ENCODE results near the gene LMX1A.

Gene LMX1A

GRCh38 chr1:165303386-165303785 is 53.1 kb downstream of the LMX1A start:
- no peaks in the 10 kb centered on the region for H3K9me3 ChIP-seq (replicated peaks; ENCODE audit: insufficient read depth, low read length)
- H3K27me3 ChIP-seq (replicated peaks; ENCODE audit: insufficient read depth, low read length): no peaks in the 10 kb centered on the region
- H3F3A ChIP-seq (ENCODE audit: insufficient read depth, low read length): no peaks in the 10 kb centered on the region
- no peak overlapping the region for H3K9ac ChIP-seq (ENCODE audit: low read length)
- no peak overlapping the region for H3K4me2 ChIP-seq (ENCODE audit: low read depth, low read length)
- H3K4me3 ChIP-seq (ENCODE audit: low read length): no peak overlapping the region
- DNase-seq: no peak
- no peaks in the 10 kb centered on the region for H3K36me3 ChIP-seq (replicated peaks; ENCODE audit: insufficient read depth, low read length)
- no peak for TF ChIP-seq EZH2 (optimal IDR thresholded peaks at IDR 0.05; ENCODE audit: low read depth, low read length)
- TF ChIP-seq, protein P1, sequence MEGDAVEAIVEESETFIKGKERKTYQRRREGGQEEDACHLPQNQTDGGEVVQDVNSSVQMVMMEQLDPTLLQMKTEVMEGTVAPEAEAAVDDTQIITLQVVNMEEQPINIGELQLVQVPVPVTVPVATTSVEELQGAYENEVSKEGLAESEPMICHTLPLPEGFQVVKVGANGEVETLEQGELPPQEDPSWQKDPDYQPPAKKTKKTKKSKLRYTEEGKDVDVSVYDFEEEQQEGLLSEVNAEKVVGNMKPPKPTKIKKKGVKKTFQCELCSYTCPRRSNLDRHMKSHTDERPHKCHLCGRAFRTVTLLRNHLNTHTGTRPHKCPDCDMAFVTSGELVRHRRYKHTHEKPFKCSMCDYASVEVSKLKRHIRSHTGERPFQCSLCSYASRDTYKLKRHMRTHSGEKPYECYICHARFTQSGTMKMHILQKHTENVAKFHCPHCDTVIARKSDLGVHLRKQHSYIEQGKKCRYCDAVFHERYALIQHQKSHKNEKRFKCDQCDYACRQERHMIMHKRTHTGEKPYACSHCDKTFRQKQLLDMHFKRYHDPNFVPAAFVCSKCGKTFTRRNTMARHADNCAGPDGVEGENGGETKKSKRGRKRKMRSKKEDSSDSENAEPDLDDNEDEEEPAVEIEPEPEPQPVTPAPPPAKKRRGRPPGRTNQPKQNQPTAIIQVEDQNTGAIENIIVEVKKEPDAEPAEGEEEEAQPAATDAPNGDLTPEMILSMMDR (IDR thresholded peaks at IDR 0.05; ENCODE audit: low read length): no peak
- no peak for TF ChIP-seq EZH2phosphoT487 (IDR thresholded peaks at IDR 0.05; ENCODE audit: low read length)
- H4K20me1 ChIP-seq (ENCODE audit: insufficient read depth, low read length): no peaks in the 10 kb centered on the region
- H3K9me2 ChIP-seq (replicated peaks; ENCODE audit: insufficient read depth, low read length): no peaks in the 10 kb centered on the region
- no peaks in the 10 kb centered on the region for H3K79me2 ChIP-seq (ENCODE audit: low read length)
- no peak overlapping the region for H2AFZ ChIP-seq (ENCODE audit: low read length)
- no peak overlapping the region for H3K27ac ChIP-seq (ENCODE audit: low read length)
- no peaks in the 10 kb centered on the region for H3K4me1 ChIP-seq (ENCODE audit: low read length)

- Histone ChIP-seq H3K4me3 (ENCODE audit: low read length) (no peak overlapping the region), H3K27ac (ENCODE audit: low read length) (no peak overlapping the region), H3K9me3 (replicated peaks; ENCODE audit: insufficient read depth, low read length) (no peaks in the 10 kb centered on the region), H3K79me2 (ENCODE audit: low read length) (no peaks in the 10 kb centered on the region), H3F3A (ENCODE audit: insufficient read depth, low read length) (no peaks in the 10 kb centered on the region), H3K36me3 (replicated peaks; ENCODE audit: insufficient read depth, low read length) (no peaks in the 10 kb centered on the region), H3K9ac (ENCODE audit: low read length) (no peak overlapping the region), H2AFZ (ENCODE audit: low read length) (no peak overlapping the region), H3K27me3 (replicated peaks; ENCODE audit: insufficient read depth, low read length) (no peaks in the 10 kb centered on the region), H3K4me1 (ENCODE audit: low read length) (no peaks in the 10 kb centered on the region), H4K20me1 (ENCODE audit: insufficient read depth, low read length) (no peaks in the 10 kb centered on the region), H3K9me2 (replicated peaks; ENCODE audit: insufficient read depth, low read length) (no peaks in the 10 kb centered on the region), H3K4me2 (ENCODE audit: low read depth, low read length) (no peak overlapping the region)
- DNase-seq: peak; percentile 27
- TF ChIP-seq EZH2 (optimal IDR thresholded peaks at IDR 0.05; ENCODE audit: low read depth, low read length) (no peak), EZH2phosphoT487 (IDR thresholded peaks at IDR 0.05; ENCODE audit: low read length) (no peak)
- TF ChIP-seq, protein P1 (IDR thresholded peaks at IDR 0.05; ENCODE audit: low read length): no peak
Measured at GRCh38 chr1:165300400-165300903, 56.1 kb downstream of the LMX1A start.

DNA sequence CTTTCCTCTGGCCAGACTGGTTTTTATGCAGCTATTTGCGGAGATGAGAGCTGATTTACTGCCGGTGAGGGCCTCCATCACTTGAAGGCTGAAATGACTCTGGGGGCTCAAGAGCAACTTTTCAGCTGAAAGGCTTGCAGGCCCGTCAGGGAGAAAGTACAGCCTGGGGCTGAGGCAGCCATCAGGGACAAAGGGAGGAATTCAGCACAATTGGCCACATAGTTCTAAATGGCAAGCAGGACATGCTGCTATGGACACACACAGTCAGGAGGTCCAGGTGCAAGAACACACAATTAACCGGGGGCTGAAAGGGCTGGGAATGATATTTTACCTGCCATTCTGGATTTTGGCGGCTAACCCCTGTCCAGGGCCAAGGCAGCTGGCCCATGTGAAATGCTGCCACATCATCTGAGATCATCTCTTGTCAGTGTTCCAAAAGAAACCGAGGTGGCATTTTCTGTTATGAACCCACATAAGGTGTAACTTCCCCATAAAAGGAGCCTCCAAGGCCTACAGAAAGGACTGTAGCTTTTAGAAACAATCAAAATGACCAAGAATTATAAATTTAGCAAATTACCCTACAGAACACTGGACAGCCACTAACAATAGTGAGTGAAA is 58.2 kb downstream of the LMX1A start:
- no peak overlapping the region for H3K27ac ChIP-seq (ENCODE audit: low read length)
- no peaks in the 10 kb centered on the region for H3K27me3 ChIP-seq (replicated peaks; ENCODE audit: insufficient read depth, low read length)
- TF ChIP-seq, protein P1 (IDR thresholded peaks at IDR 0.05; ENCODE audit: low read length): no peak
- no peak for TF ChIP-seq EZH2 (optimal IDR thresholded peaks at IDR 0.05; ENCODE audit: low read depth, low read length)
- no peak for TF ChIP-seq EZH2phosphoT487 (IDR thresholded peaks at IDR 0.05; ENCODE audit: low read length)
- H2AFZ ChIP-seq (ENCODE audit: low read length): no peak overlapping the region
- H4K20me1 ChIP-seq (ENCODE audit: insufficient read depth, low read length): no peaks in the 10 kb centered on the region
- no peaks in the 10 kb centered on the region for H3K4me1 ChIP-seq (ENCODE audit: low read length)
- no peak overlapping the region for H3K4me3 ChIP-seq (ENCODE audit: low read length)
- no peaks in the 10 kb centered on the region for H3F3A ChIP-seq (ENCODE audit: insufficient read depth, low read length)
- no peaks in the 10 kb centered on the region for H3K36me3 ChIP-seq (replicated peaks; ENCODE audit: insufficient read depth, low read length)
- no peak overlapping the region for H3K9ac ChIP-seq (ENCODE audit: low read length)
- no peaks in the 10 kb centered on the region for H3K9me3 ChIP-seq (replicated peaks; ENCODE audit: insufficient read depth, low read length)
- no peak for DNase-seq
- H3K9me2 ChIP-seq (replicated peaks; ENCODE audit: insufficient read depth, low read length): no peaks in the 10 kb centered on the region
- no peaks in the 10 kb centered on the region for H3K79me2 ChIP-seq (ENCODE audit: low read length)
- H3K4me2 ChIP-seq (ENCODE audit: low read depth, low read length): no peak overlapping the region
